H1 (cell line): ENCODE results near the gene OPCML.

Source experiments
- CBX5 ChIP-seq: fragments of 300-800, 300-1000 bp; sonication (generic); IDR thresholded peaks from 2 replicates; pipeline ENCODE4 v1.7.1; 2016; ENCODE audit warnings: antibody characterized with exemption, low read length, low read depth
- CTCF ChIP-seq, 3 experiments: IDR thresholded peaks; 1 replicate in 2 of 3; 2 replicates in 1 of 3; pipeline versions ENCODE4 v1.5.1 to v1.6.1; 2011; ENCODE audit warnings: low read length in 3 of 3, mild to moderate bottlenecking in 3 of 3, inconsistent platforms in 2 of 3, low read depth in 1 of 3, moderate library complexity in 1 of 3; ENCODE audit not compliant: insufficient read depth in 1 of 3; ENCODE audit errors: control extremely low read depth in 1 of 3
- EZH2 ChIP-seq: fragments of 200-600 bp; sonication (generic); IDR thresholded peaks from 2 replicates; pipeline ENCODE4 v1.7.1; 2012; ENCODE audit warnings: low read depth, mild to moderate bottlenecking, moderate library complexity, low read length, inconsistent platforms; ENCODE audit not compliant: severe bottlenecking
- FOSL1 ChIP-seq: IDR thresholded peaks from 2 replicates; pipeline ENCODE4 v1.6.1; 2011; ENCODE audit warnings: mild to moderate bottlenecking, low read depth, low read length, moderate library complexity; ENCODE audit not compliant: insufficient read depth
- NRF1 ChIP-seq: IDR thresholded peaks from 2 replicates; pipeline ENCODE4 v1.6.1; 2011; ENCODE audit warnings: mild to moderate bottlenecking, low read depth, low read length, improper control_type of control experiment
- POLR2A ChIP-seq, 2 experiments: IDR thresholded peaks; 1 replicate in 1 of 2; 2 replicates in 1 of 2; pipeline ENCODE4 v1.6.1; 2011; ENCODE audit warnings: low read depth in 2 of 2, low read length in 2 of 2, mild to moderate bottlenecking in 2 of 2; ENCODE audit errors: control extremely low read depth in 1 of 2
- POLR2AphosphoS5 ChIP-seq: IDR thresholded peaks from 2 replicates; pipeline ENCODE4 v1.6.1; 2011; ENCODE audit warnings: low read depth, low read length
- RAD21 ChIP-seq, 2 experiments: IDR thresholded peaks in 1 of 2; conservative IDR thresholded peaks in 1 of 2; 2 replicates each; pipeline ENCODE4 v1.6.1; 2011; ENCODE audit warnings: low read depth in 2 of 2, low read length in 2 of 2, improper control_type of control experiment in 1 of 2, inconsistent platforms in 1 of 2, mild to moderate bottlenecking in 1 of 2, moderate library complexity in 1 of 2
- SRF ChIP-seq: IDR thresholded peaks from 2 replicates; pipeline ENCODE4 v1.6.1; 2011; ENCODE audit warnings: mild to moderate bottlenecking, low read depth, low read length, moderate library complexity
- USF2 ChIP-seq: IDR thresholded peaks from 2 replicates; pipeline ENCODE4 v1.6.1; 2011; ENCODE audit warnings: low read length, improper control_type of control experiment
- YY1 ChIP-seq: IDR thresholded peaks from 2 replicates; pipeline ENCODE4 v1.6.1; 2011; ENCODE audit warnings: low read depth, mild to moderate bottlenecking, low read length
- TF ChIP-seq, protein P1 (sequence below): IDR thresholded peaks from 2 replicates; pipeline ENCODE4 v1.6.1; 2012; ENCODE audit warnings: inconsistent platforms

DNA sequence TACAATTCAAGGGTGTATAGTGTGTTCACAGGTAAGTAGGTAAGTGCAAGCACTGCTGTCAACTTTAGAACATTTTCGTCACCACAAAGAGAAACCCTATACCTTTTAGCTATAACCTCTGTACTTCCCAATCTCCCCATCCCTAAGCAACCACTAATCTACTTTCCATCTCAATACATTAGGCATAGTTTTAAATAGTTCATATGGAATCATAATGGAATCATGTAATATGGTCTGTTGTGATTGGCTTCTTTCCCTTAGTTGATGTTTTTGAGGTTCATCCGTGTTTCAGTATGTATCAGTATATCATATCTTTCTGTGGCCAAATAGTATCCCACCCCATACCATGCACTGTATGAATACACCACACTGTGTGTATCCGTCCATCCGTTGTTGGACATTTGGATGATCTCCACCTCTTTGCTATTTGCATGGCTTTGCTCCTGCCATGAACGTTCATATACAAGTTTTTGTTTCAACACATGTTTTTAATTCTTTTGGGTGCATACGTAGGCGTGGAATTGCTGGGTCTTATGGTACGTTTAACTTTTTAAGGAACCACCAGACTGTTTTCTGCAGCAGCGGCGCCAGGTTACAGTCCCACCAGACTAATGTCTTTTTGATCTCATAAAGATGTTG is 27.7 kb upstream of the OPCML start:
- no peak for TF ChIP-seq CTCF (IDR thresholded peaks at IDR 0.05; ENCODE audit: control extremely low read depth in 1 of 3, insufficient read depth in 1 of 3, low read depth in 1 of 3, low read length in 3 of 3)
- TF ChIP-seq RAD21 (IDR thresholded peaks at IDR 0.05 in 1 of 2, conservative IDR thresholded peaks at IDR 0.05 in 1 of 2; ENCODE audit: low read depth in 2 of 2, low read length in 2 of 2): no peak
- no peak for TF ChIP-seq POLR2A (IDR thresholded peaks at IDR 0.05; ENCODE audit: control extremely low read depth in 1 of 2, low read depth in 2 of 2, low read length in 2 of 2)
- TF ChIP-seq USF2: no peak
- TF ChIP-seq, protein P1, sequence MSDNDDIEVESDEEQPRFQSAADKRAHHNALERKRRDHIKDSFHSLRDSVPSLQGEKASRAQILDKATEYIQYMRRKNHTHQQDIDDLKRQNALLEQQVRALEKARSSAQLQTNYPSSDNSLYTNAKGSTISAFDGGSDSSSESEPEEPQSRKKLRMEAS: no peak
- no peak for TF ChIP-seq POLR2AphosphoS5
- TF ChIP-seq NRF1: no peak
- TF ChIP-seq CBX5: no peak
- no peak for TF ChIP-seq FOSL1
- no peak for TF ChIP-seq SRF
- TF ChIP-seq EZH2: no peak
- TF ChIP-seq YY1: no peak
